Right hindlimb (tissue), 1 donor: ENCODE results near the gene EIF4B.

Source experiments
- DNase-seq: peaks from one replicate; pipeline ENCODE4 v3.0.0-alpha.2; 2018

The EIF4B gene

GRCh38 chr12:53060064-53060720 lies 53.9 kb downstream of the EIF4B start:
- peak; percentile 30 for DNase-seq

- peak; percentile 36 for DNase-seq
Measured at GRCh38 chr12:53060721-53061276, 54.5 kb downstream of the EIF4B start.

GRCh38 chr12:53061404-53062010 lies 55.3 kb downstream of the EIF4B start:
- peak; percentile 37 for DNase-seq

- peak; percentile 42 for DNase-seq
Measured at GRCh38 chr12:53062011-53062961, 56.0 kb downstream of the EIF4B start.

- peak; percentile 30 for DNase-seq
Measured at GRCh38 chr12:53062977-53063707, 56.9 kb downstream of the EIF4B start.

GRCh38 chr12:53063708-53064612 lies 57.7 kb downstream of the EIF4B start:
- DNase-seq = peak; percentile 78

- DNase-seq = peak; percentile 37
Measured at GRCh38 chr12:53064613-53065436, 58.6 kb downstream of the EIF4B start.

- DNase-seq = peak; percentile 47
Measured at GRCh38 chr12:53065470-53065869, 59.2 kb downstream of the EIF4B start.

GRCh38 chr12:53065975-53066931 lies 60.0 kb downstream of the EIF4B start:
- DNase-seq = peak; percentile 88

GRCh38 chr12:53067074-53067992 lies 61.1 kb downstream of the EIF4B start:
- no peak for DNase-seq

GRCh38 chr12:53067993-53068770 lies 61.9 kb downstream of the EIF4B start:
- DNase-seq = peak; percentile 15

GRCh38 chr12:53068811-53069585 lies 62.7 kb downstream of the EIF4B start:
- DNase-seq = peak; percentile 37

GRCh38 chr12:53069621-53070410 lies 63.6 kb downstream of the EIF4B start:
- peak; percentile 84 for DNase-seq

GRCh38 chr12:53070877-53071492 lies 64.7 kb downstream of the EIF4B start:
- DNase-seq = peak; percentile 43
